GM12865 (cell line): ENCODE results near the gene EEPD1.
A peak's percentile ranks its signal among the peaks of the same experiment; 100 is the strongest.

Experiments used
- DNase-seq: peaks from one replicate; pipeline ENCODE4 v3.0.0; 2010; ENCODE audit warnings: low read depth
- H3K4me3 ChIP-seq: 2 replicates; pipeline ENCODE4 v1.5.1; 2011; ENCODE audit warnings: mild to moderate bottlenecking, low read depth, low read length, control low read depth
- TF ChIP-seq, protein P1 (sequence below): IDR thresholded peaks from 2 replicates; pipeline ENCODE4 v1.5.1; 2011; ENCODE audit warnings: low read length, control low read depth, low read depth, inconsistent platforms; ENCODE audit not compliant: insufficient read depth; ENCODE audit errors: missing control alignments

EEPD1 gene

DNA sequence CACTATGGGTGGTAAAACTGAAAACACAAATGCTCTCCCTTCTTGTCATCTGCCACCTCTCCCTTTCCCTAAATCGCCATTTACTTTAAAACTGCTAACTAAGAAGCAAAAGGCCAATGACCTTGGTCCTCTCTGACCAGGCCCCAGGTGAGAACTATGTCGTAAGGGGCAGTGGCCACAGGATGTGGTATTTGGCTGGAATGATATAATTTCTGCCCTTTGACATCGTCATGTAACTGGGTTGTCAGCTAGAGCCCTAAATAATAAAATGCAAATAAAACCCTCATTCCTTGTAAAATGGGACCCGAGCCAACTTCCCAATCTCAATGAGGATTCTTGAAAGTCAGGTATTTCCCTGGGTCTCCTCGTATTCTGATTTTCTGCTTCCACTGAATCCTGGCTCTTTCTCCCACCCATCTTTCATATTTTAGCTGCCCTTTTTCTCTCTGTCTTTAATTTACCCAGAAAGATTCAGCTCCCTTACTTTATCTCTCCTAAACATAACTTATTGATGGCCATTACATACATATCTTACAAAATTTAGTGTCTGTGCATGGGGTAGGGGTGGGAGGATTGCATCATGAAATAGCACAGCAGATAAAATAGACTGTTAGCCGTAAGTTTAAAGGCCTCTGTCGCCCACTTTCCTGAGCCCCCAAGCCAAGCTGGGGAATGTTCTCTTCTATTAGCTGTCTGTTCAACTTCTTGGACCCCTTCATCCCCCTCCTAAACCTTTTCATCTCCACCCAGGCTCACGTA, 3.2 kb upstream of the EEPD1 start:
- H3K4me3 ChIP-seq = no peak overlapping the region
- TF ChIP-seq, protein P1, sequence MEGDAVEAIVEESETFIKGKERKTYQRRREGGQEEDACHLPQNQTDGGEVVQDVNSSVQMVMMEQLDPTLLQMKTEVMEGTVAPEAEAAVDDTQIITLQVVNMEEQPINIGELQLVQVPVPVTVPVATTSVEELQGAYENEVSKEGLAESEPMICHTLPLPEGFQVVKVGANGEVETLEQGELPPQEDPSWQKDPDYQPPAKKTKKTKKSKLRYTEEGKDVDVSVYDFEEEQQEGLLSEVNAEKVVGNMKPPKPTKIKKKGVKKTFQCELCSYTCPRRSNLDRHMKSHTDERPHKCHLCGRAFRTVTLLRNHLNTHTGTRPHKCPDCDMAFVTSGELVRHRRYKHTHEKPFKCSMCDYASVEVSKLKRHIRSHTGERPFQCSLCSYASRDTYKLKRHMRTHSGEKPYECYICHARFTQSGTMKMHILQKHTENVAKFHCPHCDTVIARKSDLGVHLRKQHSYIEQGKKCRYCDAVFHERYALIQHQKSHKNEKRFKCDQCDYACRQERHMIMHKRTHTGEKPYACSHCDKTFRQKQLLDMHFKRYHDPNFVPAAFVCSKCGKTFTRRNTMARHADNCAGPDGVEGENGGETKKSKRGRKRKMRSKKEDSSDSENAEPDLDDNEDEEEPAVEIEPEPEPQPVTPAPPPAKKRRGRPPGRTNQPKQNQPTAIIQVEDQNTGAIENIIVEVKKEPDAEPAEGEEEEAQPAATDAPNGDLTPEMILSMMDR = no peak
- no peak for DNase-seq

DNA sequence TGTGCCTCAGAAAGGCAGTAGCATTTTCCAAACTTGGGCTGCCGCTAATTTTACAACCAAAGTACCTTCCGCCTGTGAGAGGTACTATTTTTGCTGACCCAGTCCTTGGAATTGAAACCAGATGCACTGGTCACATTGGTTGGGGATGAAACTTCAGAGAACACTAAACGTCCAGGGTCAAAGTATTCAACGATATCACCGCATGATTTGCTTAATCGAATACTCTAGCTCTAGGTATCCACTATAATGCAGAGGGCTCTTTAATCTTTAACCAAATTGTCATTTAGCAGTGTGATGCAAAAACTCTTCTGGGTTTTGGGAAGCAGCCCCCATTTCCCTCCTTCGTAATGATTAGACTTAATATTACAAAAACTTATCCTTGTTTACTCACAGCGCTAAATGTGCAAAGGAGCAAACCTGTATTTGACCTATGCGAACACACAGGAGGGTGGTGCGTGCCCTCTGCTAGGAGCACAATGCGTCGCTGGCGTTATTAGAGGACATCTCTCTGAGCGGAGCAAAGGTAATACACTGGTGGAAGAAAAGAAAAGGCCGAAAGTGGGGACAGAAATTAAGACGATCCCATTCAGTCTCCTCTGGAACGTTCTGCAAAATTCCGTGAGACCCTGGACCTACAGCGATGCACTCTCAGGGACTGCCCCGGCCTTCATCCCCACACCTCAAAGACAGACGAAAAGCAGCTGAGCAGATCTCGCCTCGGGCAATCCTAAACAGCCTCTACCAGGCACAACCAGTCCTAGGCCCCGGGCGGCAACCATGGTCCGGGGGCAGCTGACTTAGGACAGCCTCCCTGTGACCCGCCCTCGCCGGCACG, 916 bp upstream of the EEPD1 start:
- no peak for DNase-seq
- TF ChIP-seq, protein P1 = no peak
- peak overlapping the region; percentile 44 for H3K4me3 ChIP-seq

DNA sequence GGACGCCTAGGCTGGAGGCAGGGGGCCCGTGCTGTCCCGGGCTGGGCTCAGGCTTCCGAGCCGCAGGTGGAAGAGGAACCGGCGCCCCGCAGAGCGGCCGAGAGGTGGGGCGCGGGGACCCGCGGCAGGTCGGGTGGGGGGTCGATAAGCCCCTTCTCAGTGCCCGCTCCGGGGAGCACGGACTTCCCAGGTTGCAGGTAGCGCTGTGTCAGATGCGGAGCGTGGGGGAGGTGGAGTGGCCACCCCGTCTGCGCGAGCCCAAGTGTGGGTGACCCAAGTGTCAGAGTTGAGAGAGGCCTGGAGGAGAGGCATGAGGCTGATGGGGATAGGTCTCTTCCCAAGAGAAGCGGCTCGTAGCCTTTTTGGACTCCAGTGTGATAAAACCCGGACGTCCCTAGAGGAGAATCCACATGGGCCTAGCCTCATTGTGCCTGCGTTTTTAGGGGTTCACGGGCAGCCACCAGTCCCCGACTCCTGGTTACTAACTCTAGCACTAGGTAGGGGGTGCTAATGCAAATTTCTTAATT, 580 bp downstream of the EEPD1 start:
- TF ChIP-seq, protein P1 = no peak
- peak overlapping the region; percentile 53 for H3K4me3 ChIP-seq
- DNase-seq = no peak

DNA sequence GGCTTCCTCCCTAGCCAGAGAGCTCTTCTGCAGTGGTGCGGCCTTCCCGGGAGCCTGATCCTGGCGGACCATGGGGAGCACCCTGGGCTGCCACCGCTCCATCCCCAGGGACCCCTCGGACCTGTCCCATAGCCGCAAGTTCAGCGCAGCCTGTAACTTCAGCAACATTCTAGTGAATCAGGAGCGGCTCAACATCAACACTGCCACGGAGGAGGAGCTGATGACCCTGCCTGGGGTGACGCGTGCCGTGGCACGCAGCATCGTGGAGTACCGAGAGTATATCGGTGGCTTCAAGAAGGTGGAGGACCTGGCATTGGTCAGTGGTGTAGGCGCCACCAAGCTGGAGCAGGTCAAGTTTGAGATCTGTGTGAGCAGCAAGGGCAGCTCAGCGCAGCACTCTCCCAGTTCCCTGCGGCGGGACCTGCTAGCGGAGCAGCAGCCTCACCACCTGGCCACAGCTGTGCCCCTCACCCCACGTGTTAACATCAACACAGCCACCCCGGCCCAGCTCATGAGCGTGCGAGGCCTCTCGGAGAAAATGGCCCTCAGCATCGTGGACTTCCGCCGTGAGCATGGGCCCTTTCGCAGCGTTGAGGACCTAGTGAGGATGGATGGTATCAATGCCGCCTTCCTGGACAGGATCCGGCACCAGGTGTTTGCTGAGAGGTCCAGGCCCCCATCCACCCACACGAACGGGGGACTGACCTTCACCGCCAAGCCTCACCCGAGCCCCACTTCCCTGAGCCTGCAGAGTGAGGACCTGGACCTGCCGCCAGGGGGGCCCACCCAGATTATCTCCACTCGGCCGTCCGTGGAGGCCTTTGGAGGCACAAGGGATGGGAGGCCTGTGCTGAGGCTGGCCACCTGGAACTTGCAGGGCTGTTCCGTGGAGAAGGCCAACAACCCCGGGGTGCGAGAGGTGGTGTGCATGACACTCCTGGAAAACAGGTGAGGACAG, 1.5 kb downstream of the EEPD1 start:
- TF ChIP-seq, protein P1 = no peak
- H3K4me3 ChIP-seq = no peak overlapping the region
- DNase-seq = no peak

DNA sequence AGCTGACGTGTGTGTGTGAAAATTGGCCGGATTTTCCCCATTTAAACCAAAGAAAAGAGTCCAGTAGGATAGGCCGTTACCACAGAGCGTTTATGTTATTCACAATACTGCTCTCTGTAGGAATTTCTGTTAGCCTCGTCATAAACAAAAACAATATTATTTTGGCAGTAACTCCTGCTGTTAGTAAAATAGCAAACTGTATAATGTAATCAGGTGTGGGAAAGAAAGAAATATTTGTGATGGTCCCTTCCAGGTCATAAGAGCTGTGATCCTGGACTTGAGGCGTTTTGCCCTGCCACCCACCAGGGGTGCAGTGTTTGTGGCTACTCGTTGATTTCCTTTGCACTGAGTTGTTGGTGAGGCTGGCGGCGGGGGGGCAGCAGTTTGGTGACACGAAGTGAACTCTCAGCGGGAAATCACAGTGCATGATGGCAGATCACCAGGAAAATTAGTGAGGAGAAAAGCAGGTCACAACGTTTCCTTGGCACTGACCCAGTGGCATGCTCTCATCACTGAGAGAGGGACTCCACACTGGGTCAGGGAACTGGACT, 2.8 kb downstream of the EEPD1 start:
- TF ChIP-seq, protein P1 = no peak
- no peak for DNase-seq
- H3K4me3 ChIP-seq = no peak overlapping the region
